HepG2 (cell line): ENCODE results near the gene ICAM3.

ENCODE experiments used
- EP300 ChIP-seq, 3 experiments: sonication (generic) in 1 of 3; formaldehyde crosslinking in 1 of 3; IDR thresholded peaks; 2 replicates each; pipeline versions ENCODE4 v1.5.1 to v1.6.1; 2011 to 2020; ENCODE audit warnings: low read depth in 2 of 3, low read length in 2 of 3, borderline replicate concordance in 1 of 3, improper control_type of control experiment in 1 of 3, mild to moderate bottlenecking in 1 of 3, missing genetic modification reagents in 1 of 3, moderate library complexity in 1 of 3
- EZH2 ChIP-seq: conservative IDR thresholded peaks from 2 replicates; pipeline ENCODE4 v1.6.1; 2012; ENCODE audit warnings: mild to moderate bottlenecking, low read depth, low read length, moderate library complexity
- REST ChIP-seq, 2 experiments: IDR thresholded peaks; 2 replicates each; pipeline ENCODE4 v1.6.1; 2011 to 2012; ENCODE audit warnings: low read length in 2 of 2, borderline replicate concordance in 1 of 2, low read depth in 1 of 2, mild to moderate bottlenecking in 1 of 2, moderate library complexity in 1 of 2
- TSC22D2 ChIP-seq: sonication (generic); formaldehyde crosslinking; IDR thresholded peaks from 2 replicates; pipeline ENCODE4 v1.5.1; 2020; ENCODE audit warnings: missing genetic modification reagents, mild to moderate bottlenecking, borderline replicate concordance
- TF ChIP-seq, protein P1 (sequence below): sonication (generic); formaldehyde crosslinking; IDR thresholded peaks from 2 replicates; pipeline ENCODE4 v1.5.0; 2020; ENCODE audit warnings: mild to moderate bottlenecking, missing genetic modification reagents, moderate library complexity
- TF ChIP-seq, protein P2 (sequence below): sonication (generic); formaldehyde crosslinking; IDR thresholded peaks from 2 replicates; pipeline ENCODE4 v1.4.0; 2020; ENCODE audit warnings: mild to moderate bottlenecking, missing genetic modification reagents
- TF ChIP-seq, protein P3 (sequence below): sonication (generic); formaldehyde crosslinking; IDR thresholded peaks from 2 replicates; pipeline ENCODE4 v1.4.0; 2020; ENCODE audit warnings: low read depth, mild to moderate bottlenecking, missing genetic modification reagents
- TF ChIP-seq, protein P4 (sequence below): sonication (generic); formaldehyde crosslinking; IDR thresholded peaks from 2 replicates; pipeline ENCODE4 v1.4.0; 2020; ENCODE audit warnings: mild to moderate bottlenecking, missing genetic modification reagents

DNA sequence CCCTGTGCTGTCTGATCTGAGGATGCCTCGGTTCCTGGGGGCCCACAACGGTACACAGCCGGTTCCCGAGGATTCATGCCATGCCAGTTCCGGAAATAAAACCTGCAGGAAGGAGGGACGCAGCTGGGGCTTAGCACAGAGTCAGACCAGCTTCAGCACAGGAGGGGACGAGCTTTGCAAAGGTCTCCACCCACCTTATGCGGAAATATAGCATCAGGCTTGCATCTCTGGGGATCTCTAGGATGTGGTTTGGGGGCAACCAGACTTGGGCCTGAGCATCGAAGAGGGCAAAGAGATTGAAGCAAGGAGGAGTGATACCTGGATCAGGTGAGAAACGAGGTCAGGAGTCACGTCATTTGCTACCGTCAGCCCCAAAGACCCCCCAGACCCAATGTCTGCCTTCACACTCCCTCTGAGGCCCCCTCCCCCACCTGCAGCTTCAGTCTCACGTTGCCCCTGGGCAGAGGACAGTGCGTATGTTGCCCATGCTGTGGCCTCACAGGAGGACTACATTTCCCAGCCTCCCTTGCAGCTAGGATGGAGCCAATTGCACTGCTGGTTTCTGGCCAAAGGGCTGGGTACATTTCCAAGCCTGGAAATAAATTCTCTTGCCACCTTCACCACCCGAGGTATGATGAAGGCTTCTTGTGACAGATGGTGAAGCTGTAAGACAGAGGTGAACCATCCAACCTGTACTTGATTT is 28.8 kb upstream of the ICAM3 start:
- no peak for TF ChIP-seq REST (IDR thresholded peaks at IDR 0.05; ENCODE audit: borderline replicate concordance in 1 of 2, low read depth in 1 of 2, low read length in 2 of 2)
- TF ChIP-seq, protein P1, sequence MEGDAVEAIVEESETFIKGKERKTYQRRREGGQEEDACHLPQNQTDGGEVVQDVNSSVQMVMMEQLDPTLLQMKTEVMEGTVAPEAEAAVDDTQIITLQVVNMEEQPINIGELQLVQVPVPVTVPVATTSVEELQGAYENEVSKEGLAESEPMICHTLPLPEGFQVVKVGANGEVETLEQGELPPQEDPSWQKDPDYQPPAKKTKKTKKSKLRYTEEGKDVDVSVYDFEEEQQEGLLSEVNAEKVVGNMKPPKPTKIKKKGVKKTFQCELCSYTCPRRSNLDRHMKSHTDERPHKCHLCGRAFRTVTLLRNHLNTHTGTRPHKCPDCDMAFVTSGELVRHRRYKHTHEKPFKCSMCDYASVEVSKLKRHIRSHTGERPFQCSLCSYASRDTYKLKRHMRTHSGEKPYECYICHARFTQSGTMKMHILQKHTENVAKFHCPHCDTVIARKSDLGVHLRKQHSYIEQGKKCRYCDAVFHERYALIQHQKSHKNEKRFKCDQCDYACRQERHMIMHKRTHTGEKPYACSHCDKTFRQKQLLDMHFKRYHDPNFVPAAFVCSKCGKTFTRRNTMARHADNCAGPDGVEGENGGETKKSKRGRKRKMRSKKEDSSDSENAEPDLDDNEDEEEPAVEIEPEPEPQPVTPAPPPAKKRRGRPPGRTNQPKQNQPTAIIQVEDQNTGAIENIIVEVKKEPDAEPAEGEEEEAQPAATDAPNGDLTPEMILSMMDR (CRISPR knock-in tag) = no peak
- TF ChIP-seq, protein P2, sequence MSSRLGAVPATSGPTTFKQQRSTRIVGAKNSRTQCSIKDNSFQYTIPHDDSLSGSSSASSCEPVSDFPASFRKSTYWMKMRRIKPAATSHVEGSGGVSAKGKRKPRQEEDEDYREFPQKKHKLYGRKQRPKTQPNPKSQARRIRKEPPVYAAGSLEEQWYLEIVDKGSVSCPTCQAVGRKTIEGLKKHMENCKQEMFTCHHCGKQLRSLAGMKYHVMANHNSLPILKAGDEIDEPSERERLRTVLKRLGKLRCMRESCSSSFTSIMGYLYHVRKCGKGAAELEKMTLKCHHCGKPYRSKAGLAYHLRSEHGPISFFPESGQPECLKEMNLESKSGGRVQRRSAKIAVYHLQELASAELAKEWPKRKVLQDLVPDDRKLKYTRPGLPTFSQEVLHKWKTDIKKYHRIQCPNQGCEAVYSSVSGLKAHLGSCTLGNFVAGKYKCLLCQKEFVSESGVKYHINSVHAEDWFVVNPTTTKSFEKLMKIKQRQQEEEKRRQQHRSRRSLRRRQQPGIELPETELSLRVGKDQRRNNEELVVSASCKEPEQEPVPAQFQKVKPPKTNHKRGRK = no peak
- TF ChIP-seq, protein P3, sequence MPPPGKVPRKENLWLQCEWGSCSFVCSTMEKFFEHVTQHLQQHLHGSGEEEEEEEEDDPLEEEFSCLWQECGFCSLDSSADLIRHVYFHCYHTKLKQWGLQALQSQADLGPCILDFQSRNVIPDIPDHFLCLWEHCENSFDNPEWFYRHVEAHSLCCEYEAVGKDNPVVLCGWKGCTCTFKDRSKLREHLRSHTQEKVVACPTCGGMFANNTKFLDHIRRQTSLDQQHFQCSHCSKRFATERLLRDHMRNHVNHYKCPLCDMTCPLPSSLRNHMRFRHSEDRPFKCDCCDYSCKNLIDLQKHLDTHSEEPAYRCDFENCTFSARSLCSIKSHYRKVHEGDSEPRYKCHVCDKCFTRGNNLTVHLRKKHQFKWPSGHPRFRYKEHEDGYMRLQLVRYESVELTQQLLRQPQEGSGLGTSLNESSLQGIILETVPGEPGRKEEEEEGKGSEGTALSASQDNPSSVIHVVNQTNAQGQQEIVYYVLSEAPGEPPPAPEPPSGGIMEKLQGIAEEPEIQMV (CRISPR knock-in tag) = no peak
- TF ChIP-seq, protein P4, sequence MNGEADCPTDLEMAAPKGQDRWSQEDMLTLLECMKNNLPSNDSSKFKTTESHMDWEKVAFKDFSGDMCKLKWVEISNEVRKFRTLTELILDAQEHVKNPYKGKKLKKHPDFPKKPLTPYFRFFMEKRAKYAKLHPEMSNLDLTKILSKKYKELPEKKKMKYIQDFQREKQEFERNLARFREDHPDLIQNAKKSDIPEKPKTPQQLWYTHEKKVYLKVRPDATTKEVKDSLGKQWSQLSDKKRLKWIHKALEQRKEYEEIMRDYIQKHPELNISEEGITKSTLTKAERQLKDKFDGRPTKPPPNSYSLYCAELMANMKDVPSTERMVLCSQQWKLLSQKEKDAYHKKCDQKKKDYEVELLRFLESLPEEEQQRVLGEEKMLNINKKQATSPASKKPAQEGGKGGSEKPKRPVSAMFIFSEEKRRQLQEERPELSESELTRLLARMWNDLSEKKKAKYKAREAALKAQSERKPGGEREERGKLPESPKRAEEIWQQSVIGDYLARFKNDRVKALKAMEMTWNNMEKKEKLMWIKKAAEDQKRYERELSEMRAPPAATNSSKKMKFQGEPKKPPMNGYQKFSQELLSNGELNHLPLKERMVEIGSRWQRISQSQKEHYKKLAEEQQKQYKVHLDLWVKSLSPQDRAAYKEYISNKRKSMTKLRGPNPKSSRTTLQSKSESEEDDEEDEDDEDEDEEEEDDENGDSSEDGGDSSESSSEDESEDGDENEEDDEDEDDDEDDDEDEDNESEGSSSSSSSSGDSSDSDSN (CRISPR knock-in tag) = no peak
- TF ChIP-seq EZH2 = no peak
- no peak for TF ChIP-seq TSC22D2 (CRISPR knock-in tag)
- no peak for TF ChIP-seq EP300 (IDR thresholded peaks at IDR 0.05; ENCODE audit: low read depth in 2 of 2, low read length in 2 of 2)
- TF ChIP-seq EP300 (CRISPR knock-in tag; IDR thresholded peaks at IDR 0.05; ENCODE audit: borderline replicate concordance) = no peak
